ENCODE measurements around the gene ABHD17C. TPM values are rescaled to one million over a fixed set of nuclear protein-coding genes. Genes with fewer than 3 reads are reported as not detected.

Gene ABHD17C
- total and polyA plus RNA-seq, 2 experiments from 2014 or later: 11.3 to 23.8 TPM

- TF ChIP-seq, protein P1, sequence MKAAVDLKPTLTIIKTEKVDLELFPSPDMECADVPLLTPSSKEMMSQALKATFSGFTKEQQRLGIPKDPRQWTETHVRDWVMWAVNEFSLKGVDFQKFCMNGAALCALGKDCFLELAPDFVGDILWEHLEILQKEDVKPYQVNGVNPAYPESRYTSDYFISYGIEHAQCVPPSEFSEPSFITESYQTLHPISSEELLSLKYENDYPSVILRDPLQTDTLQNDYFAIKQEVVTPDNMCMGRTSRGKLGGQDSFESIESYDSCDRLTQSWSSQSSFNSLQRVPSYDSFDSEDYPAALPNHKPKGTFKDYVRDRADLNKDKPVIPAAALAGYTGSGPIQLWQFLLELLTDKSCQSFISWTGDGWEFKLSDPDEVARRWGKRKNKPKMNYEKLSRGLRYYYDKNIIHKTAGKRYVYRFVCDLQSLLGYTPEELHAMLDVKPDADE (IDR thresholded peaks at IDR 0.05): no peak
- TF ChIP-seq CTCF (conservative IDR thresholded peaks at IDR 0.05; ENCODE audit: low read depth in 2 of 2): no peak
- no peak for TF ChIP-seq REST (IDR thresholded peaks at IDR 0.05; ENCODE audit: unreplicated experiment)
- no peak for TF ChIP-seq ZNF331 (CRISPR knock-in tag; IDR thresholded peaks at IDR 0.05; ENCODE audit: low read depth)
- no peak for TF ChIP-seq JUNB (IDR thresholded peaks at IDR 0.05; ENCODE audit: unreplicated experiment)
Measured at GRCh38 chr15:80674245-80674614, 20.9 kb upstream of the ABHD17C start (continued).

DNA sequence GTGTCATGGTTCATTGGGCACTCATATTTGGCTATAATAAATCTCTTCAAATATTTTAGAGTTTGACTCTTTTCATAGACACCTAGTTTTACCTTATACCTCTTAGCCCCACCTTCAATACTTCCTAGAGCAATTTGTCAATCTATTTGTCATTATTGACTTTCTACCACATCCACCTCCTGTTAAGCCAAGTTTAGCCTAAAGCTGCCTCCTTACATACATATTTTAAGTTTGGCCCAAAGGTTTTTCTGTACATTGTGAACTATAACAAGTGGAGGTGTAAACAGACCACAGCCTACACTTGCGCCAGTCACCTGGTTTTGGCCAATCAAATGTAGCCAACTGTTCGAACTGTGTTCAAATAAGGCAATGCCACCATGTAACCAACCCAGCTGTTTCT lies 18.1 kb upstream of the ABHD17C start:
- H3K4me3 ChIP-seq: no peak overlapping the region
- no peak overlapping the region for H3K4me2 ChIP-seq
- no peaks in the 10 kb centered on the region for H3K27me3 Mint-ChIP-seq (ENCODE audit: insufficient read depth, low read depth, poor library complexity)
- ATAC-seq: no peak
- H3F3A ChIP-seq (replicated peaks; ENCODE audit: low read depth): no peaks in the 10 kb centered on the region
- H3K4me3 Mint-ChIP-seq: no peak overlapping the region
- H3K27ac ChIP-seq (ENCODE audit: low read depth): no peak overlapping the region
- TF ChIP-seq NANOG (IDR thresholded peaks at IDR 0.05; ENCODE audit: borderline replicate concordance) (no peak), EZH2 (IDR thresholded peaks at IDR 0.05; ENCODE audit: low read depth, unreplicated experiment) (no peak), POLR2AphosphoS5 (IDR thresholded peaks at IDR 0.05; ENCODE audit: low read depth) (no peak), CREB1 (CRISPR knock-in tag; IDR thresholded peaks at IDR 0.05; ENCODE audit: low read depth) (no peak), ZNF114 (CRISPR knock-in tag; IDR thresholded peaks at IDR 0.05) (no peak), EZH2phosphoT487 (IDR thresholded peaks at IDR 0.05; ENCODE audit: unreplicated experiment) (no peak)
- no peaks in the 10 kb centered on the region; the same call in 2 of the 3 replicates for H3K9me3 Mint-ChIP-seq
- no peaks in the 10 kb centered on the region for H3K36me3 Mint-ChIP-seq (ENCODE audit: low read depth)
- no peaks in the 10 kb centered on the region for H3K79me2 ChIP-seq (replicated peaks; ENCODE audit: insufficient read depth)
- DNase-seq (ENCODE audit: low spot score): no peak
- no peak overlapping the region for H3K27ac Mint-ChIP-seq
- no peak overlapping the region for H2AFZ ChIP-seq
- peaks cover 9% of the 10 kb centered on the region for H3K9me2 ChIP-seq (ENCODE audit: insufficient read depth)
- no peaks in the 10 kb centered on the region for H3K4me1 ChIP-seq (ENCODE audit: insufficient read depth)
- H4K20me1 ChIP-seq (replicated peaks; ENCODE audit: insufficient read depth): no peaks in the 10 kb centered on the region
- H3K27me3 ChIP-seq (ENCODE audit: insufficient read depth): no peaks in the 10 kb centered on the region
- H3K4me1 Mint-ChIP-seq: peaks cover 13% of the 10 kb centered on the region; the same call in 2 of the 3 replicates
- H3K36me3 ChIP-seq (ENCODE audit: insufficient read depth): no peaks in the 10 kb centered on the region
